ENCODE measurements around the gene RBBP5.

DNA sequence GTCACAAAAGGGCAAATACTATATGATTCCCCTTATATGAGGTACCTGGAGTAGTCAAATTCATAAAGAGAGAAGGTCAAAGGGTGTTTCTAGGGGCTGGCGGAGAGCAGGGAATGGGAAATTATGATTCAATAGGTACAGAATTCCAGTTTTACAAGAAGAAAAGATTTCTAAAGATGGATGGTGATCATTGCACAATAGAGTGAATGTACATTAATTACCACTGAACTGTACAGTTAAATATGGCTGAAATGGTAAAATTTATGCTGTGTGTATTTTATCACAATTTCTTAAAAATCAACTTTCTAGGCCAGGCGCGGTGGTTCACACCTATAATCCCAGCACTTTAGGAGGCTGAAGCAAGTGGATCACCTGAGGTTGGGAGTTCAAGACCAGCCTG is 19.4 kb downstream of the RBBP5 start:
- TF ChIP-seq GATA3 (IDR thresholded peaks at IDR 0.05; ENCODE audit: low read depth, low read length) (no peak), GATA2 (IDR thresholded peaks at IDR 0.05; ENCODE audit: low read depth, low read length) (no peak)

Measured in SH-SY5Y (cell line).